Measurements from ENCODE around the gene NCF4. TPM values are rescaled to one million over a fixed set of nuclear protein-coding genes. Genes with fewer than 3 reads are reported as not detected.

Gene NCF4
- total and polyA plus RNA-seq, 9 of the 15 experiments (the other 6 are each of a cell fraction or from before 2014, with no cell fraction given), result 0.04 to 0.95 (median 0.33) TPM

- TF ChIP-seq, protein P1, sequence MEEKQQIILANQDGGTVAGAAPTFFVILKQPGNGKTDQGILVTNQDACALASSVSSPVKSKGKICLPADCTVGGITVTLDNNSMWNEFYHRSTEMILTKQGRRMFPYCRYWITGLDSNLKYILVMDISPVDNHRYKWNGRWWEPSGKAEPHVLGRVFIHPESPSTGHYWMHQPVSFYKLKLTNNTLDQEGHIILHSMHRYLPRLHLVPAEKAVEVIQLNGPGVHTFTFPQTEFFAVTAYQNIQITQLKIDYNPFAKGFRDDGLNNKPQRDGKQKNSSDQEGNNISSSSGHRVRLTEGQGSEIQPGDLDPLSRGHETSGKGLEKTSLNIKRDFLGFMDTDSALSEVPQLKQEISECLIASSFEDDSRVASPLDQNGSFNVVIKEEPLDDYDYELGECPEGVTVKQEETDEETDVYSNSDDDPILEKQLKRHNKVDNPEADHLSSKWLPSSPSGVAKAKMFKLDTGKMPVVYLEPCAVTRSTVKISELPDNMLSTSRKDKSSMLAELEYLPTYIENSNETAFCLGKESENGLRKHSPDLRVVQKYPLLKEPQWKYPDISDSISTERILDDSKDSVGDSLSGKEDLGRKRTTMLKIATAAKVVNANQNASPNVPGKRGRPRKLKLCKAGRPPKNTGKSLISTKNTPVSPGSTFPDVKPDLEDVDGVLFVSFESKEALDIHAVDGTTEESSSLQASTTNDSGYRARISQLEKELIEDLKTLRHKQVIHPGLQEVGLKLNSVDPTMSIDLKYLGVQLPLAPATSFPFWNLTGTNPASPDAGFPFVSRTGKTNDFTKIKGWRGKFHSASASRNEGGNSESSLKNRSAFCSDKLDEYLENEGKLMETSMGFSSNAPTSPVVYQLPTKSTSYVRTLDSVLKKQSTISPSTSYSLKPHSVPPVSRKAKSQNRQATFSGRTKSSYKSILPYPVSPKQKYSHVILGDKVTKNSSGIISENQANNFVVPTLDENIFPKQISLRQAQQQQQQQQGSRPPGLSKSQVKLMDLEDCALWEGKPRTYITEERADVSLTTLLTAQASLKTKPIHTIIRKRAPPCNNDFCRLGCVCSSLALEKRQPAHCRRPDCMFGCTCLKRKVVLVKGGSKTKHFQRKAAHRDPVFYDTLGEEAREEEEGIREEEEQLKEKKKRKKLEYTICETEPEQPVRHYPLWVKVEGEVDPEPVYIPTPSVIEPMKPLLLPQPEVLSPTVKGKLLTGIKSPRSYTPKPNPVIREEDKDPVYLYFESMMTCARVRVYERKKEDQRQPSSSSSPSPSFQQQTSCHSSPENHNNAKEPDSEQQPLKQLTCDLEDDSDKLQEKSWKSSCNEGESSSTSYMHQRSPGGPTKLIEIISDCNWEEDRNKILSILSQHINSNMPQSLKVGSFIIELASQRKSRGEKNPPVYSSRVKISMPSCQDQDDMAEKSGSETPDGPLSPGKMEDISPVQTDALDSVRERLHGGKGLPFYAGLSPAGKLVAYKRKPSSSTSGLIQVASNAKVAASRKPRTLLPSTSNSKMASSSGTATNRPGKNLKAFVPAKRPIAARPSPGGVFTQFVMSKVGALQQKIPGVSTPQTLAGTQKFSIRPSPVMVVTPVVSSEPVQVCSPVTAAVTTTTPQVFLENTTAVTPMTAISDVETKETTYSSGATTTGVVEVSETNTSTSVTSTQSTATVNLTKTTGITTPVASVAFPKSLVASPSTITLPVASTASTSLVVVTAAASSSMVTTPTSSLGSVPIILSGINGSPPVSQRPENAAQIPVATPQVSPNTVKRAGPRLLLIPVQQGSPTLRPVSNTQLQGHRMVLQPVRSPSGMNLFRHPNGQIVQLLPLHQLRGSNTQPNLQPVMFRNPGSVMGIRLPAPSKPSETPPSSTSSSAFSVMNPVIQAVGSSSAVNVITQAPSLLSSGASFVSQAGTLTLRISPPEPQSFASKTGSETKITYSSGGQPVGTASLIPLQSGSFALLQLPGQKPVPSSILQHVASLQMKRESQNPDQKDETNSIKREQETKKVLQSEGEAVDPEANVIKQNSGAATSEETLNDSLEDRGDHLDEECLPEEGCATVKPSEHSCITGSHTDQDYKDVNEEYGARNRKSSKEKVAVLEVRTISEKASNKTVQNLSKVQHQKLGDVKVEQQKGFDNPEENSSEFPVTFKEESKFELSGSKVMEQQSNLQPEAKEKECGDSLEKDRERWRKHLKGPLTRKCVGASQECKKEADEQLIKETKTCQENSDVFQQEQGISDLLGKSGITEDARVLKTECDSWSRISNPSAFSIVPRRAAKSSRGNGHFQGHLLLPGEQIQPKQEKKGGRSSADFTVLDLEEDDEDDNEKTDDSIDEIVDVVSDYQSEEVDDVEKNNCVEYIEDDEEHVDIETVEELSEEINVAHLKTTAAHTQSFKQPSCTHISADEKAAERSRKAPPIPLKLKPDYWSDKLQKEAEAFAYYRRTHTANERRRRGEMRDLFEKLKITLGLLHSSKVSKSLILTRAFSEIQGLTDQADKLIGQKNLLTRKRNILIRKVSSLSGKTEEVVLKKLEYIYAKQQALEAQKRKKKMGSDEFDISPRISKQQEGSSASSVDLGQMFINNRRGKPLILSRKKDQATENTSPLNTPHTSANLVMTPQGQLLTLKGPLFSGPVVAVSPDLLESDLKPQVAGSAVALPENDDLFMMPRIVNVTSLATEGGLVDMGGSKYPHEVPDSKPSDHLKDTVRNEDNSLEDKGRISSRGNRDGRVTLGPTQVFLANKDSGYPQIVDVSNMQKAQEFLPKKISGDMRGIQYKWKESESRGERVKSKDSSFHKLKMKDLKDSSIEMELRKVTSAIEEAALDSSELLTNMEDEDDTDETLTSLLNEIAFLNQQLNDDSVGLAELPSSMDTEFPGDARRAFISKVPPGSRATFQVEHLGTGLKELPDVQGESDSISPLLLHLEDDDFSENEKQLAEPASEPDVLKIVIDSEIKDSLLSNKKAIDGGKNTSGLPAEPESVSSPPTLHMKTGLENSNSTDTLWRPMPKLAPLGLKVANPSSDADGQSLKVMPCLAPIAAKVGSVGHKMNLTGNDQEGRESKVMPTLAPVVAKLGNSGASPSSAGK (IDR thresholded peaks at IDR 0.05), result no peak
- TF ChIP-seq GTF2A2 (tag; IDR thresholded peaks at IDR 0.05), result no peak
- no peak for TF ChIP-seq SOX6 (IDR thresholded peaks at IDR 0.05)
- TF ChIP-seq RFX5 (IDR thresholded peaks at IDR 0.05; ENCODE audit: low read depth, low read length), result no peak
- TF ChIP-seq MAFF (IDR thresholded peaks at IDR 0.05; ENCODE audit: low read length), result no peak
- TF ChIP-seq, protein P2, sequence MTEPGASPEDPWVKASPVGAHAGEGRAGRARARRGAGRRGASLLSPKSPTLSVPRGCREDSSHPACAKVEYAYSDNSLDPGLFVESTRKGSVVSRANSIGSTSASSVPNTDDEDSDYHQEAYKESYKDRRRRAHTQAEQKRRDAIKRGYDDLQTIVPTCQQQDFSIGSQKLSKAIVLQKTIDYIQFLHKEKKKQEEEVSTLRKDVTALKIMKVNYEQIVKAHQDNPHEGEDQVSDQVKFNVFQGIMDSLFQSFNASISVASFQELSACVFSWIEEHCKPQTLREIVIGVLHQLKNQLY (CRISPR knock-in tag; conservative IDR thresholded peaks at IDR 0.05), result no peak
- TF ChIP-seq, protein P3, sequence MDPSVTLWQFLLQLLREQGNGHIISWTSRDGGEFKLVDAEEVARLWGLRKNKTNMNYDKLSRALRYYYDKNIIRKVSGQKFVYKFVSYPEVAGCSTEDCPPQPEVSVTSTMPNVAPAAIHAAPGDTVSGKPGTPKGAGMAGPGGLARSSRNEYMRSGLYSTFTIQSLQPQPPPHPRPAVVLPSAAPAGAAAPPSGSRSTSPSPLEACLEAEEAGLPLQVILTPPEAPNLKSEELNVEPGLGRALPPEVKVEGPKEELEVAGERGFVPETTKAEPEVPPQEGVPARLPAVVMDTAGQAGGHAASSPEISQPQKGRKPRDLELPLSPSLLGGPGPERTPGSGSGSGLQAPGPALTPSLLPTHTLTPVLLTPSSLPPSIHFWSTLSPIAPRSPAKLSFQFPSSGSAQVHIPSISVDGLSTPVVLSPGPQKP (CRISPR knock-in tag; IDR thresholded peaks at IDR 0.05), result no peak
- no peak for TF ChIP-seq CTCF (IDR thresholded peaks at IDR 0.05 in 2 of 3, conservative IDR thresholded peaks at IDR 0.05 in 1 of 3; ENCODE audit: insufficient read depth in 2 of 3, low read depth in 1 of 3, low read length in 3 of 3)
- TF ChIP-seq ARID1B (IDR thresholded peaks at IDR 0.05), result no peak
- TF ChIP-seq FOXJ2 (tag; IDR thresholded peaks at IDR 0.05), result no peak
- TF ChIP-seq NR4A1 (CRISPR knock-in tag; IDR thresholded peaks at IDR 0.05), result no peak
- no peak for TF ChIP-seq NR4A1 (tag; IDR thresholded peaks at IDR 0.05)
These were observed 45.1 kb upstream of the NCF4 start (continued) for GRCh38 chr22:36815558-36816338.

All from K562 (cell line).